OCI-LY3 (cell line): ENCODE data around the gene RHOB.

Experiments used
- H2AFZ ChIP-seq: fragments of 200-600, 300-600 bp; shearing (Covaris generic); 2 replicates; pipeline ENCODE4 v1.6.0; 2014; ENCODE audit warnings: antibody characterized with exemption, low read depth, low read length
- H3K27ac ChIP-seq: fragments of 200-600, 300-600 bp; sonication (generic); 2 replicates; pipeline ENCODE4 v1.5.1; 2014; ENCODE audit warnings: mild to moderate bottlenecking, low read length, moderate library complexity, mixed read lengths
- H3K27me3 ChIP-seq: fragments of 200-600, 300-600 bp; sonication (generic); 2 replicates; pipeline ENCODE4 v1.6.1; 2014; ENCODE audit warnings: low read depth, low read length, mixed read lengths
- H3K36me3 ChIP-seq: fragments of 200-600, 300-600 bp; sonication (generic); replicated peaks from 2 replicates; pipeline ENCODE3; 2014; ENCODE audit warnings: low read depth, low read length, mixed read lengths
- H3K4me1 ChIP-seq: fragments of 300-600, 200-600 bp; sonication (generic); 2 replicates; pipeline ENCODE4 v1.6.1; 2014; ENCODE audit warnings: low read length, mixed read lengths
- H3K4me2 ChIP-seq: fragments of 200-600, 300-600 bp; sonication (generic); 2 replicates; pipeline ENCODE4 v1.6.1; 2014; ENCODE audit warnings: low read length, mixed read lengths
- H3K4me3 ChIP-seq: fragments of 300-600, 200-600 bp; sonication (generic); 2 replicates; pipeline ENCODE4 v1.5.1; 2014; ENCODE audit warnings: antibody characterized with exemption, mild to moderate bottlenecking, low read length, moderate library complexity
- H3K79me2 ChIP-seq: fragments of 300-600, 200-600 bp; shearing (Covaris generic); 2 replicates; pipeline ENCODE4 v1.6.1; 2014; ENCODE audit warnings: mild to moderate bottlenecking, low read length, mixed read lengths
- H3K9ac ChIP-seq: fragments of 300-600, 200-600 bp; shearing (Covaris generic); 2 replicates; pipeline ENCODE4 v1.6.0; 2014; ENCODE audit warnings: mild to moderate bottlenecking, low read length, moderate library complexity
- H3K9me3 ChIP-seq: fragments of 200-600, 300-600 bp; shearing (Covaris generic); 2 replicates; pipeline ENCODE4 v1.6.1; 2014; ENCODE audit warnings: low read length, mixed read lengths; ENCODE audit not compliant: insufficient read depth
- H4K20me1 ChIP-seq: fragments of 200-600, 300-600 bp; sonication (generic); 2 replicates; pipeline ENCODE4 v1.6.1; 2016; ENCODE audit warnings: low read length, mixed read lengths; ENCODE audit not compliant: insufficient read depth
- CTCF ChIP-seq: fragments of 200-600, 300-600 bp; sonication (generic); IDR thresholded peaks from 2 replicates; pipeline ENCODE4 v1.5.1; 2014; ENCODE audit warnings: antibody characterized with exemption, low read length, low read depth
- EZH2phosphoT487 ChIP-seq: fragments of 200-600 bp; shearing (Covaris generic); IDR thresholded peaks from 2 replicates; pipeline ENCODE4 v1.6.1; 2018; ENCODE audit warnings: antibody characterized with exemption, mixed run types, low read depth

RHOB gene

DNA sequence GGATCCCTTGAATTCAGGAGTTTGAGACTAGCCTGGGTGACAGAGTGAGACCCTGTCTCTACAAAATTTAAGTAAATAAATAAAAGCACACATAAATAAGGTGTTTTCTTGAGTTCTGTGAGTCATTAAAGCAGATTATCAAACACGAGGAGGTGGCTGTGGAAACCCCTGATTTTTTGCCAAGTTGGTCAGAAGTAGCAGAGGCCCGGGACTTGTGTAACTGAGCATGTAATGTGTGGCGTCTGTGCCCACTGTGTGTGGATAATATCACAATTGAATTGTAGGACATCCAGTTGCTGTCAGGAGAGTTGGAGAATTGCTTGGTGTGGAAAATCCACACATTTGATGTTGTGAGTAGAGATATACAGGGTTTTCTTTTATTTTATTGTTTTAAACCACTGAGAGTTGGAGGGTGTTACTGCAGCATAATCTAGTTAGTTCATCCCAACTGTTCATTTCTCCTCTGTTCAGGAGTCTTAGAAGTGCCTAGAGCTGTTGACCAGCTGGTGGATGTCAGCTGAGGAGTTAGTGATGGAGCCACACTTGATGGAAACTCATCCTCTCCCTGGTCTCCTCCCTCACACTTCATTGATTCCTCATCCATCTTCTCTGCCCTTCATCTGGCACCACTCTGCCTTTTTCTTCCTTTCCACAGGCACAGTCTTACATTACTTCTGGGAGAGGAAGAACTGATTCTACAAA, 45.9 kb upstream of the RHOB start:
- Histone ChIP-seq H3K4me3 (no peak overlapping the region), H3K36me3 (no peaks in the 10 kb centered on the region), H3K27ac (no peak overlapping the region), H3K9ac (no peak overlapping the region), H3K27me3 (peaks cover 26% of the 10 kb centered on the region; the same call in 1 of the 2 replicates), H3K79me2 (no peaks in the 10 kb centered on the region), H3K4me1 (no peaks in the 10 kb centered on the region; the same call in 1 of the 2 replicates), H3K4me2 (no peak overlapping the region), H3K9me3 (no peaks in the 10 kb centered on the region), H4K20me1 (no peaks in the 10 kb centered on the region), H2AFZ (no peak overlapping the region)
- no peak for TF ChIP-seq CTCF
- TF ChIP-seq EZH2phosphoT487: no peak

GRCh38 chr2:20401489-20401835, 45.4 kb upstream of the RHOB start:
- H3K4me1 ChIP-seq: no peaks in the 10 kb centered on the region; the same call in 1 of the 2 replicates
- no peak overlapping the region for H3K9ac ChIP-seq
- peaks cover 21% of the 10 kb centered on the region; the same call in 1 of the 2 replicates for H3K27me3 ChIP-seq
- H2AFZ ChIP-seq: no peak overlapping the region
- no peaks in the 10 kb centered on the region for H3K36me3 ChIP-seq
- no peak overlapping the region for H3K27ac ChIP-seq
- no peak overlapping the region for H3K4me2 ChIP-seq
- no peaks in the 10 kb centered on the region for H4K20me1 ChIP-seq
- no peaks in the 10 kb centered on the region for H3K79me2 ChIP-seq
- no peaks in the 10 kb centered on the region for H3K9me3 ChIP-seq
- TF ChIP-seq EZH2phosphoT487 (no peak), CTCF (no peak)
- no peak overlapping the region for H3K4me3 ChIP-seq

GRCh38 chr2:20403774-20404312, 43.0 kb upstream of the RHOB start:
- H3K9me3 ChIP-seq: peaks cover 3% of the 10 kb centered on the region; the same call in 1 of the 2 replicates
- H2AFZ ChIP-seq: no peak overlapping the region
- H3K79me2 ChIP-seq: no peaks in the 10 kb centered on the region
- H3K27ac ChIP-seq: no peak overlapping the region
- peaks cover 10% of the 10 kb centered on the region; the same call in 1 of the 2 replicates for H3K27me3 ChIP-seq
- H3K4me3 ChIP-seq: no peak overlapping the region
- no peaks in the 10 kb centered on the region for H3K4me1 ChIP-seq
- H3K36me3 ChIP-seq: no peaks in the 10 kb centered on the region
- no peak overlapping the region for H3K9ac ChIP-seq
- no peaks in the 10 kb centered on the region for H4K20me1 ChIP-seq
- no peak overlapping the region for H3K4me2 ChIP-seq
- no peak for TF ChIP-seq CTCF
- no peak for TF ChIP-seq EZH2phosphoT487

DNA sequence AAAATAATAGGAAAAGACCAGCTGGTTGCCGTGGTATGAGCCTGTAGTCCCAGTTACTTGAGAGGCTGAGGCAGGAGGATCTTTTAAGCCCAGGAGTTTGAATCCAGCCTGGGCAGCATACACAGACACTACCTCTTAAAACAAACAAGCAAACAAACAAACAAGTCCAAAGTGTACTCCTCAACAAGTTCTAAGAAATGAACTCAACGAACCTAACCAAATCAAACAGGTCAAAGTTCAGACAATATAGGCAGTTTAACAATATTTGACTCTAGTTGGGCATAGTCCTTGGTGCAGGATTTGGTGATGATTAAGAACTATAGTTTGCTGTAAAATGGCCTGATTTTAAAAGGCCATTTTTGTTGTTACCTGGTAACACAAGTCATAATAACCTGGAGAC, 41.9 kb upstream of the RHOB start:
- no peak overlapping the region for H3K4me2 ChIP-seq
- no peaks in the 10 kb centered on the region for H3K79me2 ChIP-seq
- no peaks in the 10 kb centered on the region for H3K36me3 ChIP-seq
- H3K27me3 ChIP-seq: peaks cover 7% of the 10 kb centered on the region; the same call in 1 of the 2 replicates
- no peaks in the 10 kb centered on the region for H4K20me1 ChIP-seq
- peaks cover 12% of the 10 kb centered on the region; the same call in 1 of the 2 replicates for H3K9me3 ChIP-seq
- no peak overlapping the region for H3K9ac ChIP-seq
- no peak overlapping the region for H2AFZ ChIP-seq
- no peak for TF ChIP-seq EZH2phosphoT487
- no peak for TF ChIP-seq CTCF
- no peak overlapping the region for H3K27ac ChIP-seq
- H3K4me3 ChIP-seq: no peak overlapping the region
- H3K4me1 ChIP-seq: no peaks in the 10 kb centered on the region
